HepG2 (cell line): ENCODE data around the gene DCST2. TPM values are rescaled to one million over a fixed set of nuclear protein-coding genes. Genes with fewer than 3 reads are reported as not detected.

ENCODE experiments used
- ATF3 ChIP-seq: sonication (generic); formaldehyde crosslinking; IDR thresholded peaks from 2 replicates; pipeline ENCODE4 v1.4.0; 2020; ENCODE audit warnings: missing genetic modification reagents
- ATM ChIP-seq: fragments of 450-650 bp; IDR thresholded peaks from 2 replicates; pipeline ENCODE4 v1.7.1; 2017; ENCODE audit warnings: mild to moderate bottlenecking, borderline replicate concordance
- ATRX ChIP-seq: sonication (generic); formaldehyde crosslinking; IDR thresholded peaks from 2 replicates; pipeline ENCODE4 v1.4.0; 2020; ENCODE audit warnings: missing genetic modification reagents, borderline replicate concordance
- CAMTA2 ChIP-seq: sonication (generic); formaldehyde crosslinking; IDR thresholded peaks from 2 replicates; pipeline ENCODE4 v1.4.0; 2020; ENCODE audit warnings: mild to moderate bottlenecking, missing genetic modification reagents, borderline replicate concordance
- GFI1 ChIP-seq: sonication (generic); formaldehyde crosslinking; IDR thresholded peaks from 2 replicates; pipeline ENCODE4 v1.5.0; 2020; ENCODE audit warnings: missing genetic modification reagents, mild to moderate bottlenecking, borderline replicate concordance
- HOMEZ ChIP-seq: IDR thresholded peaks from 2 replicates; pipeline ENCODE4 v1.6.1; 2016; ENCODE audit warnings: low read depth
- HOXA5 ChIP-seq: sonication (generic); formaldehyde crosslinking; IDR thresholded peaks from 2 replicates; pipeline ENCODE4 v1.4.0; 2020; ENCODE audit warnings: missing genetic modification reagents
- KLF13 ChIP-seq: sonication (generic); formaldehyde crosslinking; IDR thresholded peaks from 2 replicates; pipeline ENCODE4 v1.4.0; 2020; ENCODE audit warnings: mild to moderate bottlenecking, missing genetic modification reagents
- MXI1 ChIP-seq: IDR thresholded peaks from 3 replicates; pipeline ENCODE4 v1.6.1; 2012; ENCODE audit warnings: low read depth, low read length, inconsistent platforms, borderline replicate concordance
- PREB ChIP-seq: sonication (generic); formaldehyde crosslinking; IDR thresholded peaks from 2 replicates; pipeline ENCODE4 v1.4.0; 2020; ENCODE audit warnings: missing genetic modification reagents
- SIN3B ChIP-seq: fragments of 150-350 bp; IDR thresholded peaks from 2 replicates; pipeline ENCODE4 v1.6.1; 2014; ENCODE audit warnings: low read length
- TFE3 ChIP-seq: IDR thresholded peaks from 2 replicates; pipeline ENCODE4 v1.6.1; 2016
- ZBTB43 ChIP-seq: sonication (generic); formaldehyde crosslinking; conservative IDR thresholded peaks from 2 replicates; pipeline ENCODE4 v1.4.0; 2020; ENCODE audit warnings: missing genetic modification reagents
- ZFP62 ChIP-seq: sonication (generic); formaldehyde crosslinking; IDR thresholded peaks from 2 replicates; pipeline ENCODE4 v1.4.0; 2020; ENCODE audit warnings: missing genetic modification reagents
- ZFYVE20 ChIP-seq: sonication (generic); formaldehyde crosslinking; IDR thresholded peaks from 2 replicates; pipeline ENCODE4 v1.8.0; 2023; ENCODE audit warnings: low read depth, mild to moderate bottlenecking, moderate library complexity, missing genetic modification reagents, borderline replicate concordance
- ZNF24 ChIP-seq: fragments of 450-650 bp; IDR thresholded peaks from 2 replicates; pipeline ENCODE4 v1.6.1; 2017; ENCODE audit warnings: antibody characterized with exemption, mild to moderate bottlenecking
- ZNF329 ChIP-seq: sonication (generic); formaldehyde crosslinking; IDR thresholded peaks from 2 replicates; pipeline ENCODE4 v1.9.0; 2021; ENCODE audit warnings: low read depth, mild to moderate bottlenecking, missing genetic modification reagents
- ZNF451 ChIP-seq: sonication (generic); formaldehyde crosslinking; IDR thresholded peaks from 2 replicates; pipeline ENCODE4 v1.5.0; 2020; ENCODE audit warnings: mild to moderate bottlenecking, missing genetic modification reagents
- ZNF512 ChIP-seq: sonication (generic); formaldehyde crosslinking; IDR thresholded peaks from 2 replicates; pipeline ENCODE4 v1.4.0; 2020; ENCODE audit warnings: mild to moderate bottlenecking, missing genetic modification reagents
- ZNF674 ChIP-seq: sonication (generic); formaldehyde crosslinking; IDR thresholded peaks from 2 replicates; pipeline ENCODE4 v1.5.0; 2020; ENCODE audit warnings: low read depth, mild to moderate bottlenecking, missing genetic modification reagents
- ZNF761 ChIP-seq: sonication (generic); formaldehyde crosslinking; conservative IDR thresholded peaks from 2 replicates; pipeline ENCODE4 v1.4.0; 2020; ENCODE audit warnings: mild to moderate bottlenecking, missing genetic modification reagents
- ZNF841 ChIP-seq: sonication (generic); formaldehyde crosslinking; IDR thresholded peaks from 2 replicates; pipeline ENCODE4 v1.8.1; 2023; ENCODE audit warnings: missing genetic modification reagents, borderline replicate concordance
- ZSCAN29 ChIP-seq: sonication (generic); formaldehyde crosslinking; conservative IDR thresholded peaks from 2 replicates; pipeline ENCODE4 v1.4.0; 2020; ENCODE audit warnings: mild to moderate bottlenecking, missing genetic modification reagents
- polyA plus RNA-seq, 8 experiments: library from polyadenylated mRNA; depleted of rRNA in 3 of 8; stranded (reverse) in 7 of 8; unstranded in 1 of 8; fragments of >200 nt; fragmentation: Illumina TruSeq in 4 of 8; extraction: Trizol in 4 of 8; gene quantifications; 2 replicates each; pipeline versions ENCODE4 v1.2.1 to v1.2.3, GENCODE V29; 2011 to 2016; ENCODE audit warnings: low read depth in 4 of 8, missing spikeins in 1 of 8, mixed read lengths in 1 of 8; ENCODE audit not compliant: insufficient read depth in 1 of 8
- total RNA-seq, 5 experiments: library from RNA; depleted of rRNA; stranded (reverse); fragments of >200 nt; fragmentation: Illumina TruSeq; extraction: Trizol; gene quantifications; 2 replicates each; pipeline ENCODE4 v1.2.3, GENCODE V29; 2016; ENCODE audit warnings: low read depth in 1 of 5

DCST2 gene
- total and polyA plus RNA-seq, 2 of the 13 experiments (the other 11 are each of a cell fraction or from before 2014, with no cell fraction given): 0.74 TPM; not detected in 1

- TF ChIP-seq HOMEZ (no peak), ZFP62 (CRISPR knock-in tag) (no peak), PREB (CRISPR knock-in tag) (no peak), ATF3 (CRISPR knock-in tag) (no peak), TFE3 (CRISPR knock-in tag) (peak; percentile 64; the same call in 1 of the 2 replicates), ZSCAN29 (CRISPR knock-in tag) (no peak), ZNF841 (CRISPR knock-in tag) (no peak), KLF13 (CRISPR knock-in tag) (peak; percentile 94; the same call in 1 of the 2 replicates), ZFYVE20 (CRISPR knock-in tag) (no peak), ZNF24 (no peak), MXI1 (peak; percentile 65; the same call in 2 of the 3 replicates), ZNF329 (CRISPR knock-in tag) (no peak), ATRX (CRISPR knock-in tag) (no peak), ZNF674 (CRISPR knock-in tag) (no peak), SIN3B (no peak), ZNF761 (CRISPR knock-in tag) (no peak; the same call in 1 of the 2 replicates), ZBTB43 (CRISPR knock-in tag) (no peak; the same call in 1 of the 2 replicates), ZNF512 (CRISPR knock-in tag) (no peak), CAMTA2 (CRISPR knock-in tag) (peak; percentile 78; the same call in 1 of the 2 replicates), HOXA5 (CRISPR knock-in tag) (peak; percentile 22; the same call in 1 of the 2 replicates), GFI1 (CRISPR knock-in tag) (no peak; the same call in 1 of the 2 replicates), ZNF451 (peak; percentile 52; the same call in 1 of the 2 replicates), ATM (no peak)
Measured at GRCh38 chr1:155050560-155051341, 17.2 kb upstream of the DCST2 start, which contains the start of gene ADAM15 (continued).
